K562 (cell line): ENCODE results near the gene ST6GALNAC5.

ENCODE experiments used
- ADNP ChIP-seq: fragments of 200-800 bp; sonication (Bioruptor generic); IDR thresholded peaks from 2 replicates; pipeline ENCODE4 v1.6.1; 2016; ENCODE audit warnings: missing genetic modification characterization, missing compliant biosample characterization
- AFF1 ChIP-seq, 2 experiments: fragments of 450-650 bp; IDR thresholded peaks; 2 replicates each; pipeline ENCODE4 v1.6.1; 2018; ENCODE audit warnings: mild to moderate bottlenecking in 2 of 2, low read depth in 1 of 2; ENCODE audit not compliant: partially characterized antibody in 2 of 2
- BCLAF1 ChIP-seq, 2 experiments: fragments of 450-650 bp in 1 of 2; IDR thresholded peaks; 2 replicates each; pipeline ENCODE4 v1.6.1; 2011 to 2017; ENCODE audit warnings: low read depth in 2 of 2, antibody characterized with exemption in 1 of 2, borderline replicate concordance in 1 of 2, low read length in 1 of 2, mild to moderate bottlenecking in 1 of 2, mixed read lengths in 1 of 2; ENCODE audit not compliant: control insufficient read depth in 1 of 2
- CREM ChIP-seq: IDR thresholded peaks from 2 replicates; pipeline ENCODE4 v1.6.1; 2014; ENCODE audit warnings: antibody characterized with exemption, low read depth
- EZH2 ChIP-seq: IDR thresholded peaks from 2 replicates; pipeline ENCODE4 v1.6.1; 2012; ENCODE audit warnings: low read depth, mild to moderate bottlenecking, inconsistent platforms, low read length, borderline replicate concordance
- NRF1 ChIP-seq, 2 experiments: fragments of 450-650 bp; IDR thresholded peaks in 1 of 2; conservative IDR thresholded peaks in 1 of 2; 2 replicates each; pipeline ENCODE4 v1.6.1; 2014; ENCODE audit warnings: mild to moderate bottlenecking in 2 of 2
- NUFIP1 ChIP-seq: fragments of 450-650 bp; IDR thresholded peaks from 2 replicates; pipeline ENCODE4 v1.6.1; 2018; ENCODE audit not compliant: partially characterized antibody
- PML ChIP-seq: IDR thresholded peaks from 2 replicates; pipeline ENCODE4 v1.6.1; 2012; ENCODE audit warnings: low read length, inconsistent platforms
- SIN3A ChIP-seq, 2 experiments: fragments of 150-350 bp in 1 of 2; IDR thresholded peaks; 2 replicates each; pipeline ENCODE4 v1.6.1; 2011 to 2016; ENCODE audit warnings: borderline replicate concordance in 2 of 2, low read depth in 2 of 2, low read length in 2 of 2, mild to moderate bottlenecking in 2 of 2, moderate library complexity in 2 of 2; ENCODE audit not compliant: control insufficient read depth in 1 of 2
- SMAD3 ChIP-seq: fragments of 450-650 bp; formaldehyde crosslinking; conservative IDR thresholded peaks from 2 replicates; pipeline ENCODE4 v1.4.0; 2020; ENCODE audit warnings: mild to moderate bottlenecking
- YY1 ChIP-seq, 3 experiments: IDR thresholded peaks; 2 replicates each; pipeline ENCODE4 v1.6.1; 2011; ENCODE audit warnings: low read length in 2 of 3, mild to moderate bottlenecking in 2 of 3, moderate library complexity in 2 of 3, borderline replicate concordance in 1 of 3, control low read depth in 1 of 3, low read depth in 1 of 3; ENCODE audit not compliant: insufficient read depth in 3 of 3, insufficient replicate concordance in 2 of 3, control insufficient read depth in 1 of 3, insufficient read length in 1 of 3; ENCODE audit errors: extremely low read depth in 1 of 3
- ZNF274 ChIP-seq: IDR thresholded peaks from 2 replicates; pipeline ENCODE4 v1.6.1; 2011; ENCODE audit warnings: low read depth, mild to moderate bottlenecking, low read length, moderate library complexity, borderline replicate concordance
- TF ChIP-seq, protein P1 (sequence below), 3 experiments: IDR thresholded peaks in 2 of 3; conservative IDR thresholded peaks in 1 of 3; 2 replicates each; pipeline ENCODE4 v1.5.1; 2011 to 2012; ENCODE audit warnings: low read length in 3 of 3, mild to moderate bottlenecking in 3 of 3, control low read depth in 2 of 3, improper control_type of control experiment in 1 of 3, inconsistent platforms in 1 of 3, low read depth in 1 of 3, mixed read lengths in 1 of 3, moderate library complexity in 1 of 3; ENCODE audit not compliant: insufficient read depth in 2 of 3
- TF ChIP-seq, protein P2 (sequence below): fragments of 250-450 bp; sonication (Bioruptor Pico); IDR thresholded peaks from 2 replicates; pipeline ENCODE4 v1.8.0; 2021; ENCODE audit warnings: moderate library complexity, mild to moderate bottlenecking, inconsistent platforms

GRCh38 chr1:77031106-77031662 lies 163.9 kb downstream of the ST6GALNAC5 start:
- TF ChIP-seq AFF1 (IDR thresholded peaks at IDR 0.05; ENCODE audit: low read depth in 1 of 2, partially characterized antibody in 2 of 2) (no peak), PML (no peak), EZH2 (no peak), SIN3A (IDR thresholded peaks at IDR 0.05; ENCODE audit: borderline replicate concordance in 2 of 2, control insufficient read depth in 1 of 2, low read depth in 2 of 2, low read length in 2 of 2) (no peak), ZNF274 (no peak), CREM (no peak), NUFIP1 (no peak), NRF1 (conservative IDR thresholded peaks at IDR 0.05 in 1 of 2, IDR thresholded peaks at IDR 0.05 in 1 of 2) (no peak), ADNP (tag) (no peak), BCLAF1 (IDR thresholded peaks at IDR 0.05; ENCODE audit: borderline replicate concordance in 1 of 2, control insufficient read depth in 1 of 2, low read depth in 2 of 2, low read length in 1 of 2) (no peak), YY1 (IDR thresholded peaks at IDR 0.05; ENCODE audit: borderline replicate concordance in 1 of 3, control insufficient read depth in 1 of 3, extremely low read depth in 1 of 3, insufficient read depth in 3 of 3, insufficient read length in 1 of 3, insufficient replicate concordance in 2 of 3, low read depth in 1 of 3, low read length in 2 of 3) (no peak), SMAD3 (no peak)
- TF ChIP-seq, protein P1, sequence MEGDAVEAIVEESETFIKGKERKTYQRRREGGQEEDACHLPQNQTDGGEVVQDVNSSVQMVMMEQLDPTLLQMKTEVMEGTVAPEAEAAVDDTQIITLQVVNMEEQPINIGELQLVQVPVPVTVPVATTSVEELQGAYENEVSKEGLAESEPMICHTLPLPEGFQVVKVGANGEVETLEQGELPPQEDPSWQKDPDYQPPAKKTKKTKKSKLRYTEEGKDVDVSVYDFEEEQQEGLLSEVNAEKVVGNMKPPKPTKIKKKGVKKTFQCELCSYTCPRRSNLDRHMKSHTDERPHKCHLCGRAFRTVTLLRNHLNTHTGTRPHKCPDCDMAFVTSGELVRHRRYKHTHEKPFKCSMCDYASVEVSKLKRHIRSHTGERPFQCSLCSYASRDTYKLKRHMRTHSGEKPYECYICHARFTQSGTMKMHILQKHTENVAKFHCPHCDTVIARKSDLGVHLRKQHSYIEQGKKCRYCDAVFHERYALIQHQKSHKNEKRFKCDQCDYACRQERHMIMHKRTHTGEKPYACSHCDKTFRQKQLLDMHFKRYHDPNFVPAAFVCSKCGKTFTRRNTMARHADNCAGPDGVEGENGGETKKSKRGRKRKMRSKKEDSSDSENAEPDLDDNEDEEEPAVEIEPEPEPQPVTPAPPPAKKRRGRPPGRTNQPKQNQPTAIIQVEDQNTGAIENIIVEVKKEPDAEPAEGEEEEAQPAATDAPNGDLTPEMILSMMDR (IDR thresholded peaks at IDR 0.05 in 2 of 3, conservative IDR thresholded peaks at IDR 0.05 in 1 of 3; ENCODE audit: insufficient read depth in 2 of 3, low read depth in 1 of 3, low read length in 3 of 3), result no peak
- TF ChIP-seq, protein P2, sequence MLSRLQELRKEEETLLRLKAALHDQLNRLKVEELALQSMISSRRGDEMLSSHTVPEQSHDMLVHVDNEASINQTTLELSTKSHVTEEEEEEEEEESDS (CRISPR knock-in tag), result no peak
